Activated T-cell treated with anti-CD3 and anti-CD28 coated beads, Interleukin-2, amount 50 U/mL, for 72 hours (primary cell): ENCODE measurements around the gene TANK. TPM values are rescaled to one million over a fixed set of nuclear protein-coding genes. Genes with fewer than 3 reads are reported as not detected.

Experiments used
- ATAC-seq, 2 donors: fragments of 150-1000 bp; cut with Tn5 transposase; replicated peaks in 1 of 2; 2 replicates each; pipeline ENCODE4 v1.10.0; 2021; ENCODE audit warnings: moderate library complexity in 2 of 2, mild to moderate bottlenecking in 1 of 2
- DNase-seq, 2 donors: peaks; one replicate each; pipeline ENCODE4 v3.0.0; 2021 to 2022; ENCODE audit warnings: mixed read lengths in 1 of 2
- H3K27ac Mint-ChIP-seq: one replicate; pipeline ENCODE4 v1.8.0; 2022; ENCODE audit warnings: mild to moderate bottlenecking, moderate library complexity, mixed read lengths
- H3K27me3 Mint-ChIP-seq: one replicate; pipeline ENCODE4 v1.8.0; 2022; ENCODE audit warnings: low read depth, mixed read lengths
- H3K36me3 Mint-ChIP-seq, 2 donors: one replicate each; pipeline ENCODE4 v1.8.0; 2022; ENCODE audit warnings: mixed read lengths in 2 of 2, mild to moderate bottlenecking in 1 of 2; ENCODE audit not compliant: insufficient read depth in 2 of 2
- H3K4me1 Mint-ChIP-seq: one replicate; pipeline ENCODE4 v1.8.0; 2022; ENCODE audit warnings: low read depth, mixed read lengths
- H3K4me3 Mint-ChIP-seq, 2 donors: one replicate each; pipeline ENCODE4 v1.8.0; 2022; ENCODE audit warnings: mild to moderate bottlenecking in 2 of 2, mixed read lengths in 2 of 2, moderate library complexity in 2 of 2
- H3K9me3 Mint-ChIP-seq, 2 donors: one replicate each; pipeline ENCODE4 v1.8.0; 2022; ENCODE audit warnings: mixed read lengths in 2 of 2
- total RNA-seq, 2 donors: library from RNA; stranded (reverse); gene quantifications; one replicate each; pipeline ENCODE4 v1.2.3, GENCODE V29; 2022

The TANK gene, protein sequence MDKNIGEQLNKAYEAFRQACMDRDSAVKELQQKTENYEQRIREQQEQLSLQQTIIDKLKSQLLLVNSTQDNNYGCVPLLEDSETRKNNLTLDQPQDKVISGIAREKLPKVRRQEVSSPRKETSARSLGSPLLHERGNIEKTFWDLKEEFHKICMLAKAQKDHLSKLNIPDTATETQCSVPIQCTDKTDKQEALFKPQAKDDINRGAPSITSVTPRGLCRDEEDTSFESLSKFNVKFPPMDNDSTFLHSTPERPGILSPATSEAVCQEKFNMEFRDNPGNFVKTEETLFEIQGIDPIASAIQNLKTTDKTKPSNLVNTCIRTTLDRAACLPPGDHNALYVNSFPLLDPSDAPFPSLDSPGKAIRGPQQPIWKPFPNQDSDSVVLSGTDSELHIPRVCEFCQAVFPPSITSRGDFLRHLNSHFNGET
- total RNA-seq: 10 to 100 TPM; 87.3 to 87.8 TPM

DNA sequence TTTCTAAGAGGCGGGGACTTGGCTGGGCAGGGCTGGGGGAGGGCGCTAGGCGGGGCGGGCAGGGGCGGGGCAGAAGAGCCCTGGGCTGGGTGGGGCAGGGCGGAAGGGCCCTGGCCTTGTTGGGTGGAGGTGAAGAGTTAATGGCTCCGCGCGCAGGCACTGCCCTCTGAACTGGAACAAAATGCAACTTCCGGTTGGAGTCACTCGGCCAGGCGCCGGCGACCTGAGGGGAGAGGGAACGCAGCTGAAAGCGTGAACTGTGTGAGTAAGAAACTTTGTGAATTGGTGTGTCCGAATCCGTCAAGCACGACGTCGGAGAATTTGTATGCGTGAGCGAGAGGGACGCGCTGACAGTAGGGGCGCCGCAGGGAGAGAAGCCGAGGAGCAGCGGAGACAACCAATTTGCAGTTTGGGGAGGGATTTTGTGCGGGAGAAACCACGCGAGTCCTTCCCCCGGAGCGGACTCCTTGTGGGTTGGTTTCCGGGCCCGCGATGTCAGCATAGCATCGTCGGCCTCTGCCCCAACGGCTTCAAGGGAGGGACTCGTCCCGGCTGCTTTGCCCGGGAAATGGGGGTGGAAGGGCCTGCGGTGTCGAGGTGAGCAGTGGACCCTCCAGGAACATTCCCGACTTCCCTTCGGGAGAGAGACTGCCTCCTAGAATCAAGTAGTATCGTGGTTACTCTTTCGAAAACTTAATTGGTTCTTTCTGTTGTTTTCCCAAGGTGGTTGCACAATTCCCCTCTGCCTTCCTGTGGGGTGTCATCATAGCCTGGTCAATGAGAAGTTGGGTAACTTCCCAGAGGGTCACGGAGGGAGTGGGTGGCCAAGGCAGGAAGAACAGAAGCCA is at the start of gene TANK:
TSS of gene TANK (plus strand) at position 203 of the 848 bp plus-strand sequence. CDS start 19,235 bp downstream, outside the sequence.
- peaks cover 10 to 18% of the 10 kb centered on the region in 2 donors for H3K36me3 Mint-ChIP-seq
- ATAC-seq: peak; percentile 96 to 97

DNA sequence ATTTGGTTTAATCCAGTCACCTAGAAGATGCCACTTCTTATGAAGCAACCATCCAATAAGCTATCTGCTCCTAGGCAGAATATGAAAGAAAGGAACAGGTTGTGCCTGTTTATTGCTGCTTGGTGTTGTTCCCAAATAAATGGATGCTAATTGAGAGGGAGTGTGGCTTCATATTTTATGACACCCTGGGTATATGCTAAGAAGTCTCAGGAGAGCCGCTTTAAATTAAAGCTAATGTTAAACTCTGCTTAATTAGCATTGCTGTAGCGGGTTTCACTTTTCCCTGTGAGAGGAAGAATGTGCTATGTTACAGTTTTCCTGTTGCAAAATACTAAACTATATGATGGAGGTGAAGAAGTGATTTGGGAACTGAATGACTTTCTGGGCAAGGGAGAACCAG is 48.7 kb upstream of the TANK start:
- no peak for DNase-seq
- Mint-ChIP-seq H3K27me3 (peaks cover 27% of the 10 kb centered on the region), H3K4me1 (peaks cover 25% of the 10 kb centered on the region), H3K9me3 (no peaks in the 10 kb centered on the region), H3K27ac (no peak overlapping the region), H3K36me3 (no peaks in the 10 kb centered on the region), H3K4me3 (no peak overlapping the region)
- no peak for ATAC-seq

More for the DNA sequence above, at the start of gene TANK:
- H3K27me3 Mint-ChIP-seq: no peaks in the 10 kb centered on the region
- H3K27ac Mint-ChIP-seq: peak within 1 kb of the TSS; percentile 95
- no peaks in the 10 kb centered on the region for H3K9me3 Mint-ChIP-seq
- peak within 1 kb of the TSS; percentile 93 for H3K4me3 Mint-ChIP-seq
- DNase-seq: peak; percentile 92 to 94
- peaks cover 69% of the 10 kb centered on the region for H3K4me1 Mint-ChIP-seq

DNA sequence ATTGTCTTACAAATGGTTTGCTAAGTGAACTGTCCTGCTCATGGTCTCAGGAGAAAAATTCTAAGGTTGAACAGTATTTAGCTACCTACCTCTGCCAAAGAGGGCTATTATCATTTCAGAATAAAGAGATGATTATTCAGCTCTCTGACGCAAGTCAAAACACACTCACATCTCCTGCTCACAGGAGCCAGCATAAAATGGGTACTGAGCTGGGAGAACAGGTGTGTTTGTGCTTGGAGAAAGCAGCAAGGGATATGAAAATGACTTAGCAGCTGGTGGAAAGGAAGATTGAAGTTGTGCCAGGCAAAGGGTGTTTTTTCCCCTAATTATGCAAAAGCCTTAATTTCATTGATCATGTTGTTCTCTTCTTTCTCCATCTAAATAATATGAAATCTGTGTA is 47.3 kb upstream of the TANK start:
- Mint-ChIP-seq H3K4me1 (peaks cover 23% of the 10 kb centered on the region), H3K27me3 (peaks cover 32% of the 10 kb centered on the region), H3K27ac (no peak overlapping the region), H3K36me3 (no peaks in the 10 kb centered on the region), H3K9me3 (no peaks in the 10 kb centered on the region), H3K4me3 (no peak overlapping the region)
- ATAC-seq: no peak
- DNase-seq: no peak

DNA sequence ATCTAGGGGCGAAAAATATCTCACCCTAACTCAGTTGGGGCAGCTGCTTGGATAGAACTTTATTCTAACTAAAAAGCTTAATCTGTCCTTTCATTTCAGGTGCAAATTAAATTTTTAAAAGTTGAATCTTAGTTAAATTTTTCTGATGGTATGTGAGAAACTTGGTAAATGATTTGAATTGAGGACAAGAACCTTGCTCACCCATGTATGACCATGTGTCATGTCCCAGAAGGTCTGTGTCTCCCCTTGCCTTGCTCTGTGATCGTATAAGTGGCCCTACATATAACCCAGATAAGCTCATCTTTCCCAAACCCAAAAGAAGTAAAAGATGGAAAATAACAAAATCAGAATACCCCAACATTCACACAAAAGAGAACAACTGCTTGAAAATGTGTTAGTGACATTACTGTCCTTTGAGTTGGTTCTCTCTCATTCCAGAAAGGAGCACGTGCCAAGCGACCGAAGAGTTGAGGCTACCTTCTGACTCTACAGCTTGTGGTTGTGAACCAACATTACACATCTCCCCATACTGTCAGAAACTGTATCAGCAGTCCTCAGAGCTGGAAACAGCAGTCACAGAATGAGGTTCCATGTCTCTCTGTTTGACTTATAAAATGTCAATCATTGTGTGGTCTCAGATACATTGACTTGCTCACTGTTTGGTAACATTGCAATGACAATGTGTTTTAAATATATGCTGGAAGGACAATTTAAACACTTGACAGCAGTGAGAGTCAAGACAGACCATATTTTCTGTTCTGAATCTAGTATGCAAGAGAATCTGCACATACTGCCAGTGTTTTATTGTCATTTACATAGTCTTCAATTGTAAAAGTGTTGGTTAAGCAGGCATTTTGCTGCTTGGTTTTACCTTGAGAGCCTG is 46.3 kb upstream of the TANK start:
- ATAC-seq (peak; percentile 95 to 98), DNase-seq (peak; percentile 35 to 40)
- Mint-ChIP-seq H3K27me3 (peaks cover 33% of the 10 kb centered on the region), H3K4me3 (no peak overlapping the region), H3K9me3 (no peaks in the 10 kb centered on the region), H3K36me3 (no peaks in the 10 kb centered on the region), H3K27ac (peak overlapping the region; percentile 34), H3K4me1 (peaks cover 28% of the 10 kb centered on the region)

DNA sequence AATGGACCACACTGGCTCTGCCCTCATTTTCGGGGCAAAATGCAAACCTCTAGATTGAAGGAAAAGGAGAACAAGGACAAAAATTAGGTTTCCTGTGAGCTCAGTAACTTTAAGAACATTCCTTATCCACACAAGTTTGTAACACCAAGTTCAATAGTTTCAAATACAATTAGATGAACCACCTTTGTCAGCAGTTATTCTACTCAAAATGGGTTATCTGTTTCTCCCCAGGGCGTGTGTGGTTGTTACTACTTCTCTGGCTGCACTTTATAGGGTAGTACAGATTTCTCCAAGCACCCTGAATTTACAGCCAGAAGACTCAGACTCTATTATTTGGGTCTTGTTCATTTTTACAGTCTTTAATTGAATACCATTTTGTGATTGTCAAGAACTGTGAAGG is 45.0 kb upstream of the TANK start:
- H3K4me1 Mint-ChIP-seq: peaks cover 28% of the 10 kb centered on the region
- no peaks in the 10 kb centered on the region for H3K36me3 Mint-ChIP-seq
- no peak overlapping the region for H3K27ac Mint-ChIP-seq
- H3K27me3 Mint-ChIP-seq: peaks cover 33% of the 10 kb centered on the region
- no peak overlapping the region for H3K4me3 Mint-ChIP-seq
- H3K9me3 Mint-ChIP-seq: no peaks in the 10 kb centered on the region
- no peak for DNase-seq
- ATAC-seq: no peak

DNA sequence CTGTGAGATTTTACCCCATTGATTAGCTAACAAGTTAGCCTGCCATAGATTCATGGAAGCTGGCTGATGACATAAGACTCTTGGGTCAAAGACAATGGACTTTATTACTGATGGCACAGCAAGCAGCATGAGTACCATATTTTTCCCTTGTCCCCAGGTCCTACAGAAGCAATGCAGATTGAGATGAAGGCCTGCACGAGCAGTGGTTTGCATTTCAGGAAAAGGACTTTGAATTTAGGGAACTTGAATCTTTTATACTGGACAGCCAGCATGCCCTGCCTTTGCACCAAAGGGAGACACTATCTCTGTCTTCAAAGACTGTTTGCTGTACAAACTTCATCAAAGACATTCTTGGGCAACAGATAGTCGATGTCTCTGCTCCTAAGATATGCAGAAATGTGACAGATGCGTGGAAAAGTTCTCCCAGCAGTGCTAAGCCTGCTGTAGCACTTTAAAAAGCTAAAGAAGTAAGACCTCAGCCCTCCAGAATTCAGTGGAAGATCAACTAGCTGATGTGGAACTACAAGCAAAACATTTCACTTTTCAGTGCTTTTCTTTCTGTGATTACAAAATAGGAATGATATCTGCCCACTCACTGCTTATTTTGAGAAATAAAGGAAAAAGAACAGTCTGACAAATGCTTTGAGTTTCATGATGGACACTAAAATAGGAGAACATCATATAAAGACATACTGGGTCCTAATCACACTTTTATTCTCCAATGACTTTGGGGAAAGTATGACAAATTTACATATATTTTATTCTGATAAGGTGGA is 44.4 kb upstream of the TANK start:
- Mint-ChIP-seq H3K36me3 (no peaks in the 10 kb centered on the region), H3K4me1 (peaks cover 28% of the 10 kb centered on the region), H3K9me3 (no peaks in the 10 kb centered on the region), H3K4me3 (no peak overlapping the region), H3K27ac (no peak overlapping the region), H3K27me3 (peaks cover 31% of the 10 kb centered on the region)
- no peak for ATAC-seq
- DNase-seq: no peak

DNA sequence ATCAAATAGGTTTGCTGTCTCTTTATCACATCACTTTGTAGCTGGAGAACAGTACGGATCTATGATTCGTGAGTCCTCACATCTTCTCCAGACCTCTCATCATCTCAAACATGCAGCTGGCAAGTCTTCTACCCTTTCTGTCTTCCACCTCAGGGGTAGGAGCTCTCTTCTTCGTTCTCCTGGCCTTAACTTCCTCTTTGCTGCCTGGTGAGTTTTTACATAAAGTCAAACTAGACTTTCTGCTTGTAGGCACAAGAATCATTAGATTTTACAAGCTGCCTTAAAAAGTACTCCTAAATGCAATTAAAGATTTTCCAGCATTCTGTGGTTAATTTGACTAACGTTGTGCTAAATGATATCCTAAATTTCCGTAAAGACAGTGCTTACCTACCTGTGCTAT is 43.7 kb upstream of the TANK start:
- H3K36me3 Mint-ChIP-seq: no peaks in the 10 kb centered on the region
- H3K4me3 Mint-ChIP-seq: peak overlapping the region in 1 of 2 donors; percentile 20
- no peaks in the 10 kb centered on the region for H3K9me3 Mint-ChIP-seq
- no peak overlapping the region for H3K27ac Mint-ChIP-seq
- no peak for DNase-seq
- peaks cover 28% of the 10 kb centered on the region for H3K4me1 Mint-ChIP-seq
- H3K27me3 Mint-ChIP-seq: peaks cover 28% of the 10 kb centered on the region
- ATAC-seq: no peak

DNA sequence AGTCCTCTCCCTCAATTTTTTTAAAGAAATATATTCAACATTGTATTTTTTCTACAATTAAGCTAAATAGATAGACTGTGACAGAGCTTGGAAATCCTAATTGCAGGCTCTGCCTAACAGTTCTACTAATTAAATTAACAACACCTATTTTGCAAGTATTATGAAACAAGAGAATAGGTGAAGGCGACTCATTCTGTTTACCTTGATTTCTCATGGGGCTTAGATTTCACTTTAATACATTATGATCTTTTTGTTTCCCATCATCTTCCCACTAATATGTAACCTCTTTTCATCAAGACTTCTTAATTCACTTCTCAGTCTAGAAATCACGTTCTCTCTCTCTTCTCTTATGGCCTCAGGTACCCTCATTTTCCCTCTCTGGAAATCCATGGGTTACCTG is 42.7 kb upstream of the TANK start:
- no peak for ATAC-seq
- no peak overlapping the region for H3K4me3 Mint-ChIP-seq
- no peak overlapping the region for H3K27ac Mint-ChIP-seq
- H3K4me1 Mint-ChIP-seq: peaks cover 30% of the 10 kb centered on the region
- no peak for DNase-seq
- H3K36me3 Mint-ChIP-seq: no peaks in the 10 kb centered on the region
- no peaks in the 10 kb centered on the region for H3K9me3 Mint-ChIP-seq
- H3K27me3 Mint-ChIP-seq: peaks cover 25% of the 10 kb centered on the region

DNA sequence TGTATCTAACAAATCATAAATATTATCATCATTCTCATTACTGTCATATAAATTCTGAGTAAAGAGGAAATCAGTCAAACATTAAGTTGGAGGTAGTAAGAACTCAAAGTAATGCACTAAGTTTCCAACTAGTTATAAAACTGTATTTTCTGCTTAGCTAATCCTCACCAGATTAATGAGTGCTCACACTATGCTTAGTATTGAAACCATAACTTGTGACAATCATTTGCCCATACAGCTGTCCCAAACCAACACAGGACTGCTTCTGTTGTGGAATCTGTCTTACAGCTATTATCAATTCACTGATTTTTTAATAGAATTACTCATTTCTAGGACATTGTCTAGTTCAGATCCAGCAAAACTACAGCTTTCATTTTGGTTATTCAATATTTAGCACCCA is 41.5 kb upstream of the TANK start:
- no peaks in the 10 kb centered on the region for H3K9me3 Mint-ChIP-seq
- H3K27me3 Mint-ChIP-seq: peaks cover 17% of the 10 kb centered on the region
- no peak overlapping the region for H3K4me3 Mint-ChIP-seq
- ATAC-seq (no peak), DNase-seq (no peak)
- H3K36me3 Mint-ChIP-seq: no peaks in the 10 kb centered on the region
- no peak overlapping the region for H3K27ac Mint-ChIP-seq
- peaks cover 40% of the 10 kb centered on the region for H3K4me1 Mint-ChIP-seq

DNA sequence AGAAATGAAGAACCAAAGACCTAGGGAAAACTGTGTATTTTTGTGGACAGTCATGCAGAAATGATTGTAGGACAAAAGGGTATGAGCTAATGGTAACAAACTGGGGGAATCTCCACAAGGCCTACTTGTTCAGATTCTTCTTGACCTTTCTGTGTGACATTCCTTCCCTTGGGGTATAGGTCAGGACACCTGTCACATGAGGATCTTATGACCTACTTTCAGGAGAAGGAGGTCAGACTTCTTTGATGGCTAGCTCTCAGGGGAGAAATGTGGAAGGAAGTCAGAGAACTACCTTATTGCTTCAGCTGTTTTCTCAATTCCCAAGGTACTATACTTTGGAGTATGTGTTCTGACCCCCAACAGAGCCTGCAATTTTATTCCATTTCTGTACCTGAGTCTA is 40.7 kb upstream of the TANK start:
- DNase-seq (no peak), ATAC-seq (no peak)
- Mint-ChIP-seq H3K36me3 (no peaks in the 10 kb centered on the region), H3K4me3 (no peak overlapping the region), H3K9me3 (no peaks in the 10 kb centered on the region), H3K4me1 (peaks cover 41% of the 10 kb centered on the region), H3K27me3 (peaks cover 12% of the 10 kb centered on the region), H3K27ac (no peak overlapping the region)

DNA sequence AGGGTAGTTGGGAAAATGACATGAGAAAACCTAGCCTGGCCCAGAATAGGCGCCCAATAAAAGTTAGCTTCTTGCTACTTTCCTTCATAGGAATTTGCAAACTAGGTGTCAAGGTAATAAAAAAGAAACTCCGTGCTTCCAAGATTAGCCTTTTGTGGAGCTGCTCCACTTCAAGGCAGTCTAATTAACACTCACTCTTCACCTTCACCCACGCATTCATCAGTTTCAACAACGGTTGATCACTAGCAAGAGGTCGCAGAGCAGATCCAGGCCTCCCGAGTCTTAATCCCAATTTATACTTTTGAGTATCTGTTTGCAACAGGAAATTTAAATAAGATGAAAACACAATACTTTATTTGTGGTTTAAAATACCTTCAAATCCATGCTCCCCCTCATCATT is 39.5 kb upstream of the TANK start:
- H3K9me3 Mint-ChIP-seq: no peaks in the 10 kb centered on the region
- H3K27me3 Mint-ChIP-seq: peaks cover 6% of the 10 kb centered on the region
- H3K36me3 Mint-ChIP-seq: no peaks in the 10 kb centered on the region
- ATAC-seq (no peak), DNase-seq (no peak)
- H3K4me1 Mint-ChIP-seq: peaks cover 43% of the 10 kb centered on the region
- no peak overlapping the region for H3K4me3 Mint-ChIP-seq
- no peak overlapping the region for H3K27ac Mint-ChIP-seq

DNA sequence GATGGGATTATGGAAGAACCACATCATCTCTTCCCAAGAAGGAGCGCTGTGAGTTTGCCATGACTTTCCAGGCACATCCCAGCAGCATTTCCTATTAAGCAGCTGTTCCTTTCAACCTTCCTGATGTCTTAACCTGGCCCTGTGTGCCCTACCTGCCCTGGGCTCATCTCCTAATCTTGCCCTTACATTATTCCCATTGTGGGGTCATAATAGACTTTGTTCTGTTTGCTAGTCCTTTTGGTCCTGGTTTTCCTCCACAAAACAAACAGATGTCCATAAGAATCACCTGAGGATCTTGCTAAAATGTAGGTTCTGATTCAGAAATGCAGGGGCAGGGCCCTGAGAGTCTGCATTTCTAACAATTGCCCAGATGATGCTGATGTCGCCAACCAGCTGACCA is 38.6 kb upstream of the TANK start:
- Mint-ChIP-seq H3K9me3 (no peaks in the 10 kb centered on the region), H3K4me1 (peaks cover 34% of the 10 kb centered on the region), H3K36me3 (no peaks in the 10 kb centered on the region), H3K4me3 (no peak overlapping the region), H3K27ac (no peak overlapping the region), H3K27me3 (peaks cover 6% of the 10 kb centered on the region)
- ATAC-seq (no peak), DNase-seq (no peak)
